ENCODE results near the gene RSRP1. TPM values are rescaled to one million over a fixed set of nuclear protein-coding genes. Genes with fewer than 3 reads are reported as not detected.
"Not testable (repeated sequence)": the region's sequence is repeated elsewhere in the genome, so short reads cannot be mapped to it uniquely, and the experiment has no call there.

The RSRP1 gene, protein sequence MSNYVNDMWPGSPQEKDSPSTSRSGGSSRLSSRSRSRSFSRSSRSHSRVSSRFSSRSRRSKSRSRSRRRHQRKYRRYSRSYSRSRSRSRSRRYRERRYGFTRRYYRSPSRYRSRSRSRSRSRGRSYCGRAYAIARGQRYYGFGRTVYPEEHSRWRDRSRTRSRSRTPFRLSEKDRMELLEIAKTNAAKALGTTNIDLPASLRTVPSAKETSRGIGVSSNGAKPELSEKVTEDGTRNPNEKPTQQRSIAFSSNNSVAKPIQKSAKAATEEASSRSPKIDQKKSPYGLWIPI
- total RNA-seq (123 TPM), polyA plus RNA-seq (ENCODE audit: insufficient read depth, low read depth, low replicate concordance) (118 TPM)
- long read RNA-seq, donor 1, transcript RSRP1-202 (3 exons, 1,954 nt) = major isoform, 5 of 19 reads
- long read RNA-seq, donor 1, partial matches to known transcripts = 8 of 19 reads
- long read RNA-seq, donor 1, other reads (novel, unspliced or antisense) = 0 of 19 reads
- long read RNA-seq, donor 2, transcript RSRP1-207 (4 exons, 2,941 nt) = major isoform, 11 of 45 reads
- long read RNA-seq, donor 2, transcript RSRP1-202 (3 exons, 1,954 nt) = minor isoform, 9 of 45 reads
- long read RNA-seq, donor 2, partial matches to known transcripts = 19 of 45 reads
- long read RNA-seq, donor 2, other reads (novel, unspliced or antisense) = 0 of 45 reads
- long read RNA-seq, donor 3, transcript RSRP1-207 (4 exons, 2,941 nt) = minor isoform, 8 of 55 reads
- long read RNA-seq, donor 3, transcript RSRP1-201 (5 exons, 1,502 nt) = major isoform, 13 of 55 reads
- long read RNA-seq, donor 3, transcript RSRP1-202 (3 exons, 1,954 nt) = minor isoform, 7 of 55 reads
- long read RNA-seq, donor 3, partial matches to known transcripts = 25 of 55 reads
- long read RNA-seq, donor 3, other reads (novel, unspliced or antisense) = 0 of 55 reads
- long read RNA-seq, donor 4, transcript RSRP1-201 (5 exons, 1,502 nt) = minor isoform, 6 of 35 reads
- long read RNA-seq, donor 4, transcript RSRP1-207 (4 exons, 2,941 nt) = minor isoform, 7 of 35 reads
- long read RNA-seq, donor 4, transcript RSRP1-202 (3 exons, 1,954 nt) = major isoform, 8 of 35 reads
- long read RNA-seq, donor 4, partial matches to known transcripts = 12 of 35 reads
- long read RNA-seq, donor 4, other reads (novel, unspliced or antisense) = 0 of 35 reads
- long read RNA-seq, donor 5, partial matches to known transcripts = 0 of 3 reads
- long read RNA-seq, donor 5, other reads (novel, unspliced or antisense) = 0 of 3 reads
- long read RNA-seq, donor 6, partial matches to known transcripts = 0 of 5 reads
- long read RNA-seq, donor 6, other reads (novel, unspliced or antisense) = 0 of 5 reads
- long read RNA-seq, donor 7, transcript RSRP1-207 (4 exons, 2,941 nt) = major isoform, 8 of 54 reads
- long read RNA-seq, donor 7, partial matches to known transcripts = 5 of 54 reads
- long read RNA-seq, donor 7, other reads (novel, unspliced or antisense) = 35 of 54 reads
- long read RNA-seq, donor 8, partial matches to known transcripts = 17 of 27 reads
- long read RNA-seq, donor 8, other reads (novel, unspliced or antisense) = 0 of 27 reads
- long read RNA-seq, donor 9, partial matches to known transcripts = 5 of 17 reads
- long read RNA-seq, donor 9, other reads (novel, unspliced or antisense) = 0 of 17 reads
- long read RNA-seq, donor 10, transcript RSRP1-202 (3 exons, 1,954 nt) = major isoform, 6 of 34 reads
- long read RNA-seq, donor 10, transcript RSRP1-207 (4 exons, 2,941 nt) = minor isoform, 5 of 34 reads
- long read RNA-seq, donor 10, partial matches to known transcripts = 19 of 34 reads
- long read RNA-seq, donor 10, other reads (novel, unspliced or antisense) = 0 of 34 reads

DNA sequence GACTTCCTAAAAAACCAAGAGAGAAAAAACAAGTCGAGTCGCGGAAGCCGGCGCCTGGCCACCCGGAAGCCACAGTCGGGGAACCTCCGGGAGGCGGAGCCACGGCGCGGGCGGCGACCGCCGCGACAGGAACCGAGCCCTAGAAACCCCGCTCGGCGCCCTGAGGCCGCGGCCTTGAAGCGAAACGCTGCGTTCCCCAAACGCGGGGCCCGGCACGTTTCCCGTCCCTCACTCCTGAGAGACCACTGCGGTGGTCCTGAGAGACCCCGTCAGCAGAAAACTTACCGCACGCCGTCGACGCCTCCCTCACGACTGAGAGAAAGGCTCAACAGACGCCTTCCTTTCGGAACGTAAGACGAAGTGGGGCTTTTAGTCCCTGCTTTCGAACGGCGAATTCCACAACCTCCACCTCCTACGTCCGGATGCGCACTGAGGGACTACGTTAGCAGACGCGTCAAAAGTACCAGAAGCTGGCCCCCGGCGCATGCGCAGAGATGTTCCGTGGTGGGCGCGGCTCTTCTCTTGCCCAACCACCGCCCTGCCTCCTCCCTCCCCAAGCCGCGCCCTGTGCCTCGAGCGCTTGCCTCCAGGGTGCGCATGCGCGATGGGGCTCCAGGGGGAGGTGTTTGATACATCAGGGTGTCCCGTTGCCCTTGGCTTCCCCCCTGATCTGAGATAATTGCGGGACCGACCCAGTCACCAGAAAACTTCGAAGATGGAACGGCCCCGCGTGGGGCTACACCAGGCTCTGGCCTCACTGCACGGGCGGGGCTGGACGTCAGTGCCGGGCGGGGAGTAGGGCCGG lies at the start of gene RSRP1:
TSS of gene RSRP1 (minus strand) at position 431 of the 805 bp plus-strand sequence. CDS start 491 bp downstream, outside the sequence.
- FAIRE-seq (no peak), DNase-seq (peak; percentile 99 to 100 (median 99))
- no peak for TF ChIP-seq CTCF (IDR thresholded peaks at IDR 0.05; ENCODE audit: borderline replicate concordance, extremely low read depth, insufficient read depth)
- Histone ChIP-seq H3K9me3 (ENCODE audit: control insufficient read depth in 2 of 3, insufficient read depth in 1 of 3, low read length in 3 of 3) (no peaks in the 10 kb centered on the region), H3K4me3 (ENCODE audit: low read length in 3 of 3) (peak within 1 kb of the TSS; percentile 99 to 100 (median 100)), H3K27ac (ENCODE audit: low read depth in 2 of 2, low read length in 2 of 2) (peak within 1 kb of the TSS; percentile 97 to 98), H3K9ac (ENCODE audit: low read length in 3 of 3) (peak within 1 kb of the TSS; percentile 94 to 99 (median 97)), H3K36me3 (ENCODE audit: control insufficient read depth in 2 of 3, insufficient read depth in 3 of 3, low read length in 3 of 3) (peaks cover 16 to 38% (median 20%) of the 10 kb centered on the region in 3 donors), H3K27me3 (ENCODE audit: control insufficient read depth, insufficient read depth, low read length) (no peaks in the 10 kb centered on the region), H3K4me1 (ENCODE audit: control insufficient read depth in 2 of 3, insufficient read depth in 2 of 3, low read depth in 1 of 3, low read length in 3 of 3) (peaks cover 0 to 11% (median 5%) of the 10 kb centered on the region in 3 donors)
- intact Hi-C loops (cut with DNase I) = no loop called here

DNA sequence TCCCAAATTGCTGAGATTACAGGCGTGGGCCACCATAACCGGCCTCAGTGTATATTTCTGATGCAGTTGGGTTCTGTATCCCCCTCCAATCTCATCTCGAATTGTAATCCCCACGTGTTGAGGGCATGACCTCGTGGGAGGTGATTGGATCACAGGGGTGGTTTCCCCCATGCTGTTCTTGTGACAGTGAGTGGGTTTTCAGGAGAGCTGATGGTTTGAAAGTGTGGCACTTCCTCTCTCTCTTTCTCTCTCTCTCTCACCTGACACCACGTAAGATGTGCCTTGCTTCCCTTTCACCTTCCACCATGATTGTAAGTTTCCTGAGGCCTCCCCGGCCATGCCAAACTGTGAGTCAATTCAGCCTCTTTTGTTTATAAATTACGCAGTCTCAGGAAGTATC lies 49.2 kb upstream of the RSRP1 start:
- FAIRE-seq; H3K27me3 ChIP-seq (ENCODE audit: control insufficient read depth, insufficient read depth, low read length); H3K36me3 ChIP-seq (ENCODE audit: control insufficient read depth in 2 of 3, insufficient read depth in 3 of 3, low read length in 3 of 3); H3K4me3 ChIP-seq (ENCODE audit: low read length in 3 of 3); H3K9ac ChIP-seq (ENCODE audit: low read length in 3 of 3); intact Hi-C loops (cut with DNase I); H3K4me1 ChIP-seq (ENCODE audit: control insufficient read depth in 2 of 3, insufficient read depth in 2 of 3, low read depth in 1 of 3, low read length in 3 of 3); H3K27ac ChIP-seq (ENCODE audit: low read depth in 2 of 2, low read length in 2 of 2); DNase-seq; H3K9me3 ChIP-seq (ENCODE audit: control insufficient read depth in 2 of 3, insufficient read depth in 1 of 3, low read length in 3 of 3): not testable (repeated sequence)

GRCh38 chr1:25294889-25295826 lies 47.9 kb upstream of the RSRP1 start:
- H3K27ac ChIP-seq (ENCODE audit: low read depth in 2 of 2, low read length in 2 of 2); H3K9me3 ChIP-seq (ENCODE audit: control insufficient read depth in 2 of 3, insufficient read depth in 1 of 3, low read length in 3 of 3); intact Hi-C loops (cut with DNase I); H3K4me3 ChIP-seq (ENCODE audit: low read length in 3 of 3); H3K4me1 ChIP-seq (ENCODE audit: control insufficient read depth in 2 of 3, insufficient read depth in 2 of 3, low read depth in 1 of 3, low read length in 3 of 3); H3K27me3 ChIP-seq (ENCODE audit: control insufficient read depth, insufficient read depth, low read length); H3K36me3 ChIP-seq (ENCODE audit: control insufficient read depth in 2 of 3, insufficient read depth in 3 of 3, low read length in 3 of 3); FAIRE-seq; H3K9ac ChIP-seq (ENCODE audit: low read length in 3 of 3); DNase-seq: not testable (repeated sequence)

GRCh38 chr1:25293426-25293825 lies 46.2 kb upstream of the RSRP1 start:
- H3K9ac ChIP-seq (ENCODE audit: low read length in 3 of 3); H3K36me3 ChIP-seq (ENCODE audit: control insufficient read depth in 2 of 3, insufficient read depth in 3 of 3, low read length in 3 of 3); H3K27me3 ChIP-seq (ENCODE audit: control insufficient read depth, insufficient read depth, low read length); FAIRE-seq; H3K27ac ChIP-seq (ENCODE audit: low read depth in 2 of 2, low read length in 2 of 2); H3K9me3 ChIP-seq (ENCODE audit: control insufficient read depth in 2 of 3, insufficient read depth in 1 of 3, low read length in 3 of 3); DNase-seq; intact Hi-C loops (cut with DNase I); H3K4me1 ChIP-seq (ENCODE audit: control insufficient read depth in 2 of 3, insufficient read depth in 2 of 3, low read depth in 1 of 3, low read length in 3 of 3); H3K4me3 ChIP-seq (ENCODE audit: low read length in 3 of 3): not testable (repeated sequence)

DNA sequence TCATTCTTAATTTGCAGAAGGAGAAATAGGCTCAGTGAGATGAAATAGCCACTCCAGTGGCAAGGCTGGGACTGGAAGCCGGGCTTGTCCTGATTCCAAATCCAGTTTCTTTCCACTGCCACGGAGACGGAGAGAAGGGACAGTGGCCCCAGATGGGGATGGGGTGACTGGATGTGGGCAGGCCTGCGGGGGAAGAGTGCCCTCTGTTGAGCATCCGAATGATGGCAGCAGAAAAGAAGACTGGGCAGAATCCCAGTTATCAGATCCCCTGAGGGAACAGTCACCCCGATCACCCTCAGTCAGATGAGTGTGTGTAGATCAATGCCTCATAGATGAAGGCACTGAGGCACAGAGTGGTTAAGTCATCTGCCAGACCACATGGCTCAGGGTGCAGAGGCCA lies 42.8 kb upstream of the RSRP1 start:
- FAIRE-seq; H3K27me3 ChIP-seq (ENCODE audit: control insufficient read depth, insufficient read depth, low read length); intact Hi-C loops (cut with DNase I): not testable (repeated sequence)

More for the DNA sequence above, 42.8 kb upstream of the RSRP1 start:
- H3K9ac ChIP-seq (ENCODE audit: low read length in 3 of 3); H3K4me1 ChIP-seq (ENCODE audit: control insufficient read depth in 2 of 3, insufficient read depth in 2 of 3, low read depth in 1 of 3, low read length in 3 of 3); DNase-seq; H3K4me3 ChIP-seq (ENCODE audit: low read length in 3 of 3); H3K36me3 ChIP-seq (ENCODE audit: control insufficient read depth in 2 of 3, insufficient read depth in 3 of 3, low read length in 3 of 3); H3K27ac ChIP-seq (ENCODE audit: low read depth in 2 of 2, low read length in 2 of 2); H3K9me3 ChIP-seq (ENCODE audit: control insufficient read depth in 2 of 3, insufficient read depth in 1 of 3, low read length in 3 of 3): not testable (repeated sequence)

Measured in kidney (tissue), 22 donors.